SHP77 (cell line): Measurements from ENCODE around the gene RNF123.

ENCODE experiments used
- DNase-seq, 2 experiments: peaks; one replicate each; lab custom pipeline; 2025; lab: John Stamatoyannopoulos, UW

The RNF123 gene

GRCh38 chr3:49658711-49659110 lies 30.6 kb upstream of the RNF123 start:
- DNase-seq, result no peak

GRCh38 chr3:49659756-49660155 lies 29.6 kb upstream of the RNF123 start:
- no peak for DNase-seq

- no peak for DNase-seq
Measured at GRCh38 chr3:49661281-49661680, 28.1 kb upstream of the RNF123 start.

GRCh38 chr3:49662021-49662420 lies 27.3 kb upstream of the RNF123 start:
- DNase-seq, result no peak

- DNase-seq, result no peak
Measured at GRCh38 chr3:49662720-49663413, 26.5 kb upstream of the RNF123 start.

- no peak for DNase-seq
Measured at GRCh38 chr3:49663831-49664230, 25.5 kb upstream of the RNF123 start.

- no peak for DNase-seq
Measured at GRCh38 chr3:49664300-49664699, 25.1 kb upstream of the RNF123 start.

- DNase-seq, result no peak
Measured at GRCh38 chr3:49665822-49666519, 23.4 kb upstream of the RNF123 start.

GRCh38 chr3:49666592-49666991 lies 22.8 kb upstream of the RNF123 start:
- no peak for DNase-seq

GRCh38 chr3:49667701-49668413 lies 21.5 kb upstream of the RNF123 start:
- no peak for DNase-seq

- DNase-seq, result no peak
Measured at GRCh38 chr3:49668414-49668797, 21.0 kb upstream of the RNF123 start.

GRCh38 chr3:49668861-49669260 lies 20.5 kb upstream of the RNF123 start:
- DNase-seq, result no peak

- no peak for DNase-seq
Measured at GRCh38 chr3:49669352-49669751, 20.0 kb upstream of the RNF123 start.

- no peak for DNase-seq
Measured at GRCh38 chr3:49670940-49671290, 18.4 kb upstream of the RNF123 start.

GRCh38 chr3:49671291-49672288 lies 17.8 kb upstream of the RNF123 start:
- DNase-seq, result no peak

- no peak for DNase-seq
Measured at GRCh38 chr3:49673121-49673714, 16.1 kb upstream of the RNF123 start.

GRCh38 chr3:49673715-49674496 lies 15.5 kb upstream of the RNF123 start, which contains the start of gene APEH:
Gene APEH (plus strand): TSS chr3:49674351. CDS start chr3:49674402, 51 bp downstream.
- DNase-seq, result no peak

GRCh38 chr3:49674497-49674983 lies 14.8 kb upstream of the RNF123 start:
- DNase-seq, result no peak

GRCh38 chr3:49675912-49676311 lies 13.4 kb upstream of the RNF123 start:
- no peak for DNase-seq

GRCh38 chr3:49680493-49681231 lies 8.7 kb upstream of the RNF123 start:
- DNase-seq, result no peak
